Mesothelial cell of epicardium (in vitro differentiated cells): ENCODE data around the gene P3H4. TPM values are rescaled to one million over a fixed set of nuclear protein-coding genes. Genes with fewer than 3 reads are reported as not detected.

Experiments
- DNase-seq, 2 experiments: peaks; one replicate each; pipeline ENCODE4 v3.0.0; 2021; ENCODE audit warnings: low spot score in 2 of 2; ENCODE audit not compliant: unreplicated experiment in 2 of 2
- H3K27ac Mint-ChIP-seq: 2 replicates; pipeline ENCODE4 v1.8.0; 2021; ENCODE audit warnings: mixed read lengths
- H3K27me3 Mint-ChIP-seq: 2 replicates; pipeline ENCODE4 v1.8.0; 2021; ENCODE audit warnings: low read depth, mixed read lengths
- H3K36me3 Mint-ChIP-seq: 2 replicates; pipeline ENCODE4 v1.8.0; 2021; ENCODE audit warnings: mixed read lengths
- H3K4me1 Mint-ChIP-seq: 2 replicates; pipeline ENCODE4 v1.8.0; 2021; ENCODE audit warnings: mixed read lengths
- H3K4me3 Mint-ChIP-seq: 2 replicates; pipeline ENCODE4 v1.8.0; 2021; ENCODE audit warnings: mild to moderate bottlenecking, moderate library complexity, mixed read lengths
- H3K9me3 Mint-ChIP-seq: 2 replicates; pipeline ENCODE4 v1.8.0; 2021; ENCODE audit warnings: mixed read lengths
- CTCF ChIP-seq: fragments of 200-600 bp; sonication (generic); IDR thresholded peaks from one replicate; pipeline ENCODE4 v1.5.0; 2021; ENCODE audit warnings: antibody characterized with exemption; ENCODE audit not compliant: unreplicated experiment
- total RNA-seq: library from RNA; stranded (reverse); gene quantifications from 3 replicates; pipeline ENCODE4 v1.2.1, GENCODE V29; 2021

The P3H4 gene
- total RNA-seq, 1 donor from 2014 or later, result 61.0 TPM

- no peak for TF ChIP-seq CTCF
- H3K27ac Mint-ChIP-seq, result peak overlapping the region; percentile 95
- no peaks in the 10 kb centered on the region for H3K9me3 Mint-ChIP-seq
- no peaks in the 10 kb centered on the region for H3K27me3 Mint-ChIP-seq
- no peak overlapping the region for H3K4me3 Mint-ChIP-seq
- no peak for DNase-seq
- H3K4me1 Mint-ChIP-seq, result peaks cover 37% of the 10 kb centered on the region
- H3K36me3 Mint-ChIP-seq, result peaks cover 28% of the 10 kb centered on the region
Measured at GRCh38 chr17:41771389-41772206, 40.2 kb downstream of the P3H4 start.

DNA sequence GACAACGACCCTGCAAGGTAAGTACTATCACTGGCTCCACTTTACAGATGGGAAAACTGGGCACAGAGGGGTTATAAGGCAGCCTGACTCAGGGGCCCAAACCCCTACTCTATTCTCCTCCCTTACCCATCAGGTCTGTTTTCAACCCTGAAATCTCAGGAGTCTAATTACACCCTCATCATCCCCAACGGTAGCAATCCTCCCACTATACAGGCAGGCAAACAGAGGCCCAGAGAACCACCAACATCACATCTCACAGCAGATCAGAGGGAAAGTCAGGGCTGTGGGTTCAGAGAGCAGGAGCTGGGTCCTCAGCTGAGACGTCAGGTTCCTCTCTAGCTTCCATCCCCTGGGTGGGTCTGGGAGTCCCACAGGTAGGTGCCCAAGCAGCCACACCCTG is 41.8 kb downstream of the P3H4 start:
- no peak for TF ChIP-seq CTCF
- no peak for DNase-seq
- Mint-ChIP-seq H3K9me3 (no peaks in the 10 kb centered on the region), H3K4me1 (peaks cover 25% of the 10 kb centered on the region), H3K36me3 (peaks cover 30% of the 10 kb centered on the region), H3K27ac (no peak overlapping the region), H3K27me3 (no peaks in the 10 kb centered on the region), H3K4me3 (no peak overlapping the region)

- Mint-ChIP-seq H3K4me3 (no peak overlapping the region), H3K27ac (no peak overlapping the region), H3K4me1 (peaks cover 23% of the 10 kb centered on the region), H3K9me3 (no peaks in the 10 kb centered on the region), H3K36me3 (peaks cover 34% of the 10 kb centered on the region), H3K27me3 (no peaks in the 10 kb centered on the region)
- DNase-seq, result no peak
- no peak for TF ChIP-seq CTCF
Measured at GRCh38 chr17:41769346-41769862, 42.3 kb downstream of the P3H4 start.

DNA sequence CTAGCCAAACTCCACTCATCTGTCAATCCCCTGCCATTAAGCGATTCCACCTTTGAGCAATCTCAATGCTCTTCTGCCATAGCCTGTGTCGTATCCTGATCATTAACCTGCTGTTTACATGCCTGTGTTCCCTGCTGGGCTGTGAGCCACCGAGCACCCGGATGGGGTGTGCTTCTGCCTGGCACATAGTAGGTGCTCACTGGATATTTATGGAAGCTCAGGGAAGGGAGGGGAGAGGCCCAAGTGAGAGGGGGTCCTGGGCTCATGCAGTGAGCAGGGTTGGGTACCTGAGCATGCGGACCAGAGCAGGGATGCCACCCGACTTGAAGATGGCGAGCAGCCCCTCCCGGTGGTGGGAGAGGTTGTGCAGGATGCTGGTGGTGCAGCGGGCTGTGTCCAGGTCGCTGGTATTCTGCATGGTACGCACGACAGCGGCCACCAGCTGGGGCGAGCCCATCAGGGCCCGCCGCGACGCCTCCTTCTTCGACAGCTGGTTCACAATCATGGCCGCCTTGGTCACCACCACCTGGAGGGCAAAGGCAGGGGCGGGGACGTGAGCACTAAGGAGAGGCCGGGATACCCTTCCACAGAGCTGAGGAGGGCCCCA is 43.0 kb downstream of the P3H4 start:
- Mint-ChIP-seq H3K9me3 (no peaks in the 10 kb centered on the region), H3K36me3 (peaks cover 34% of the 10 kb centered on the region), H3K27ac (no peak overlapping the region), H3K27me3 (no peaks in the 10 kb centered on the region), H3K4me1 (peaks cover 19% of the 10 kb centered on the region), H3K4me3 (no peak overlapping the region)
- no peak for DNase-seq
- TF ChIP-seq CTCF, result no peak

DNA sequence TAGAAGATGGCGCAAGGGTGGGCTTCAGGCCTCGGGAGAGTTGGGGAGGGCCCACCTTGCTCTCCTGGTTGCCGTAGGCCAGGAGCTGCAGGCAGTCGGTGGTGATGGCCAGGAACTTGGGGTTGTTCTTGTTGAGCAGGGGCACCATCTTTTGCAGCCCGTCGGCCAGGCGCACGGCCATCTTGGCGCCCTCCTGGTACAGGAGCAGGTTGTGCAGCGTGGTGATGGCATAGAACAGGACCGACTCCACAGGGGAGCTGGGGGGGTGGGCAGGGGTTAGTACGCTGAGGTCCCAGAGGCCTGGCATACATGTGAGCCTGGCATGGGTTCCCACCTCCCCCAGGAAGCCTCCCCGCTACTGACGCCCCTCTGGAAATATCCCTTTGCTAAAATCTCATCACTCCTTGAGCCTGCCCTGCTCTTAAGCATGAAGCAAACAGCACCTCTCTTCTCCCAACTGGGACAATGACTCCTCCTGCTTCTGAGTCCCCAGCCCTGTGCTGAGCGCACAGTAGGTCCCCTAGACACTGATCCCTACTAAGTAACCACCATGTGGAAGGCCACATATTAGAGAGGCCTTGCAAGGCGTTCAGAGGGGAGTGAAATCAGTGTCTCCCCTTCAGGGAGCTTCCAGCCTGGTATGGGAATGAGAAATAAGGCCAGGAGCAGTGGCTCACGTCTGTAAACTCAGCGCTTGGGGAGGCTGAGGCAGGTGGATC is 44.3 kb downstream of the P3H4 start:
- no peak overlapping the region for H3K27ac Mint-ChIP-seq
- no peaks in the 10 kb centered on the region for H3K27me3 Mint-ChIP-seq
- H3K4me1 Mint-ChIP-seq, result peaks cover 6% of the 10 kb centered on the region

More for the DNA sequence above, 44.3 kb downstream of the P3H4 start:
- no peak for TF ChIP-seq CTCF
- no peak for DNase-seq
- no peaks in the 10 kb centered on the region for H3K9me3 Mint-ChIP-seq
- H3K4me3 Mint-ChIP-seq, result no peak overlapping the region
- H3K36me3 Mint-ChIP-seq, result peaks cover 44% of the 10 kb centered on the region
